GM21717 (cell line): ENCODE measurements around the gene RARB.

Source experiments
- ATAC-seq: cut with Tn5 transposase; IDR thresholded peaks from one replicate; pipeline ENCODE4 v1.9.1; 2021; ENCODE audit warnings: mild to moderate bottlenecking, moderate library complexity; ENCODE audit not compliant: unreplicated experiment

Gene RARB

DNA sequence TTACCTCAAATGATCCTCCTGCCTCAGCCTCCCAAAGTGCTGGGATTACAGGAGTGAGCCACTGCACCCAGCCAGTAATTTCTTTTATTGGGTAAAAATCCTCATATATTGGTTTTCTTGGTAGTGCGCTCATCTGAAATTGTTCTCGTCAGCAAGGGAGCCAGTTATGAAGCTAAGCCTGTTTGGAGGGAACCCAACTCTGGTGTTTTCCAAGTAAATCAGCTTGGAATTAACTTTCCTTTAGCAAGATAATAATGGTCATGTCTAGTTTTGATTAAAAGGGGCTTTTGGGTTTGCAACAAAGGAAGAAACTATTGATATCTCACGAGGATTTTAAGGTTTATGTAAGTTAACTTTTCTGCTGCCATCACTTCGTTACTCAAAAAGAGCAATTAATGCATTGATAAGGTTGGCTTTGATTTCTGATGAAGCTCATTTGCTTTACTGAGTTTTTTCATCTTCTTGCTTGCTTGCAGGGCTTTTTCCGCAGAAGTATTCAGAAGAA lies 72.7 kb downstream of the RARB start:
- no peak for ATAC-seq

DNA sequence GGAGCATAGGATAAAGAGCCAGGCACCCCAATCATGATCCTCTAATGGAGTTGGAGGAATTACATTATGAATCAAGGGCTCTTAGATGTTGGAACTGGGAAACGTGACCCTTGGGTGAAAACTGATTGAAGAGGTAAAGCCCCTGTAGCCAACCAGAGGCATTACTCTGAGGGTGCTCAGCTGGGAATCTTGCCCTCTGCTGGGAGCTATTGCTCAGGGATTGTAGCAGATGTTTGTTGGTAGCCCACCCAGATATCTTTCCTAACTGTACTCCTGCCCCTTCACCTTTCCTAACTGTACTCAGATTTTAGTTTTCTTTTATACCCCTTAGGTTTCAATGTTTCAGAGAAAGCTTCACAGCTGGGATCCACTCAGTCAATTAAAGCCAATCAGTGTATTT lies 74.2 kb downstream of the RARB start:
- ATAC-seq = no peak

DNA sequence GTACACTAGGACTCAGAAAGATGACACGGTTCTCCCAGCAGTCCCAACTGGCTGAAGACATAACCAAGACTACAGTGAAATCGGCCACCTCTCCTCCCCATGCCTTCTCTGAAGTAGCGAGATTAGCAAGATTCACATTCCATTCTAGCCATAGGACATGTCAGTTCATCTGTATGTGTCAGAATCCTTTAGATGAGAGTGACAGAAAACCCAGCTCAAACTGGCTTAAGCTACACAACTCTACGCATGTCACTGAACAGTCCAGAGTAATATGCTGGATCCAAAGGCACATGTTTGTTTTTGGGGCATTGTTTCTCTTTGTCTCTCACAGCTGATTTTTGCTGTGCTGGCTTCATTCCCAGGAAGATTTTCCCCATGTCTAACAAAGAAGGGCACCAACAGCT lies 75.8 kb downstream of the RARB start:
- no peak for ATAC-seq

DNA sequence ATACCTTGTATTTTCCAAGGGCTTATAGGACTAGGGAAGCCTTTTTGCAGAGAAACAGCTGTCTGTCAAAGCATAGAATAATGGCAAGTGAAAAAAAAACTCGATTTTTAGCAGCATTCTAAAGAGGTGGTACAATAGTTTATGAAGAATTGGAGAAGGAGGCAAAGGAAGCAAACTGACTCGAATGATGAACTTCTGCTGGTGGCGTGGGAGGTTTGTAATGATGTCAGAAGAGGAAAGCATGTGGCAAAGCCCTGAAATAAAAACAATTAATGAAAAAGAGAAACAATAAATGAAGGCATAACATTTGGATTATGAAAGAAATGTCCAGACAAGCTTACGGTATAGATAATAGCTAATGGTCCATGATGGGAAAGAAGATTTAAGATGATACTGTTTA lies 77.5 kb downstream of the RARB start:
- ATAC-seq = no peak

DNA sequence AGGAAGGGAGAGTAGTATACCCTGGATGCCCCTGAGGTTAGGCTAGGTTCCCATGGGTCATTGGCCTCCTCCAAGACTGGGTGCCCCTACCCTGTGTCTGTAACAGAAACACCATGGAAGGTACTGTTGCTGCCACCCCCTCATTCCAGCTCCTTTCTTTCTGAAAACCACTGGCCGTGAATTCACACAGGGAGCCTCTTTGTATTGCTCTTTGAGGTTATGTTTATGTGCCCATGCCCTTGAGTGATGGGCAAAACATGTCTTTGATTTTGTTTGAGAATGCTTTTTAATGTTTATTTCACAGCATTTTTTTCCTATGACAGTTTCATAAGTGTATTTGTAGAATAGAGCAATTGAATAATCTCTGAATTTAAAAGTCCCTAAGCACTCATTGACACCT lies 79.7 kb downstream of the RARB start:
- no peak for ATAC-seq

DNA sequence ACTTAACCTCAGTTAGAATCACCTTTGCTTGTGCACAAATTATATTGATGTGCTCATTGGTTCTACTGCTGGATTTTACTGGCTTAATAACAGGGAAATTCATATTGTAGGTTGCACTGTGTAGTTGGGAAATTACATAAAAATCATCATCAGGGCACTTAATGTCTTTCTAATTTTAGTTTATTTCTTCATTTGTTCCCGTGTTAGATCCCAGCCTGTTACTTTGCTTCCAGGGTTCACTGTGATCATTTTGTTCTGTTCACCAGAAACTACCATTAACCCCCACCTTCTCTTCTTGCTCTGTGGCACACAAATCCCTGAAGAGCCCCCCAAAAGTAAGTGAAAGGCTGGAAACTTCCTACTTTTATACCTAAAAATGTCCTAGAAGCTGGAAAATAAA lies 80.4 kb downstream of the RARB start:
- ATAC-seq = no peak

DNA sequence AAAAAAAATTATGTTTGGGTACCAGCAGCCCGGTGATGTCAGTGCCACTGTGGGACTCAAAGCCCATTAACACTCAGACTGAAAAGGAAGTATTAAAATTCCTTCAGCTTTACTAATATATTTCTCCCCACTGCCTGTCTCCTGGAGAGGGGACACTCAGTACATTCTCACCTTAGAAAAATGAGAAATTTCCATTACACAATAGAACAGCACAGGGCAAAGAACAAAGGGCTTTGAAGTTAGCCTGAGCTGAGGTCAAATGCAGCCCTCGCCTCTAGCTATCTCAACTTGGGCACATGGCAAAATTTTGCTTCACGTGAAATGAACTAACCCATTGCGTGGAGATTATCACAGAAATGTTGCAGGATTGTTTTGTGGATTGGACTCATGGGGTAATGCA lies 80.8 kb downstream of the RARB start:
- ATAC-seq = no peak

DNA sequence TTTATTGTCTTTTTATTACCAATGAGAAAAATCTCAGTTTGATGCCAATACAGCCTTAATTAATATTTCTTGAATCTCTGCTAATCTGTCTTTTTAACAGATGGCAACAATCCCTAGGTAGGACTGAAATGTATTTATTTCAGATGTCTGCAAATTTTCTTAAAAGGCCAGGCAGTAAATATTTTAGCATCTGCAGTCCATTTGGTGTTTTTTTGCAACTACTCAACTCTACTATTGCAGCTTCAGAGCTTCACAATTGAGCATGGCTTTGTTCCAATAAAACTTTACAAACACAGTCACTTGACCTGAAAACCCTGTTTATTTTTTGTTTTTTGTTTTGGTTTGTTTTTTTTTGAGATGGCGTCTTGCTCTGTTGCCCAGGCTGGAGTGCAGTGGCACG lies 82.7 kb downstream of the RARB start:
- no peak for ATAC-seq

DNA sequence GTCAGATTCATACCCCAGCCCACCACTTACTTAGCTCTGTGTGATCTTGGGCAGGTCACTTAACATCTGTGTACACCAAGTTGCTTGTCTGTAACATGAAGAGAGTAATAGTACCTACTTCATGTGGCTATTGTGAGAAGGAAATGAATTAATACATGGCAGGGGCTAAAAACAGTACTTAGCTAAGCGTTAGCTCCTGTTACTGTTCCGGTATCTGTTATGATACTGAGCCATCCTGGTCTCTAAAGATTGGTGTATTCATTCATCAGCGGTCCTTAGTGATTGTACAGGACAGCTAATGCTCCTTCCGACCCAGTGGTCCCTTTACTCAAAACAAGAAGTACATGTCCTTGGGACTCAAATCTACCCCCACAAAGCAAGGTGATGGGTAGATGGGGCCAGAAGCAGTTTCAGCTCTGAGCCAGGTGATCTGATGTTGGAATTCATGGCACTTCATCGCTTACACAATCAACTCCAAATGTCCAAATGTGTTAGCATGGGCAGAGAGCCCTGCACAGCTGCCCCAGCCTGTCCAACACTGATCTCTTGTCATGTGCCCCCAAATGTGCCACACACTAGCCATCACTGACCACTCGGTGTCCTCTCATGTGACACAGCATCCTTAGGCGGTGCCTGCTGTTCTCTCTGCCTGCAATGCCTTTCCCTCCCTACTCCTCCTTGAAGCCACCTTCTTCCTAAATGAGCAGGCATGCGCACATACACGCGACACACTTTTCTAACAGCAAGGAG lies 84.1 kb downstream of the RARB start:
- ATAC-seq = no peak

DNA sequence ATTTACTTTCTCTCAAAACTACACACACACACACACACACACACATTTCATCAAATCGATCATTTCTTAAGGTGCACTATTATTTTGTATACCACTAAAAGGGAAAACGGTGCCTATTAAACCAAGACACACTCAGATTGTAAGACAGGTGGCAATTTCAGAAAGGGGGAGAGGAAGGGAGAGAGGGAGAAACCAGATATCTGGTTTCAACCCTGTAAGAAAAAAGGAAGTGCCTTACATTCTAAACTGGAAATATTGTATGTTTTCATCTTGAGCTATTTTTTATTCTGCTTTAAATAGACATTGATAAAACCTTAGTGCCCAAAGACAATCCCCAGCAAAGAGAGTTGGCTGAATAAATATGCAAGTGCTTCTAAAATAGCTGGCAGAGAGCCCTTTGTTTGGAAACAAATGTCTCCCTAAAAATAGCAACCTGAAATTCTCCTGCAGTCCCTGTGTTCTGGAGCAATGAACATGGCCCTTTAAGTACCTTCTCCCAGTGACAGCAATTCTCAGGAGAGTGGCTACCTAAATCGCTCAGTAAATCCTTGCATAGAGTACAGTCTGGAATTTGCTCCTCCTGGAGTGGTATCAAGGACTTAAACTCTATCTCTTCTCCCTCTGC lies 85.7 kb downstream of the RARB start:
- no peak for ATAC-seq

DNA sequence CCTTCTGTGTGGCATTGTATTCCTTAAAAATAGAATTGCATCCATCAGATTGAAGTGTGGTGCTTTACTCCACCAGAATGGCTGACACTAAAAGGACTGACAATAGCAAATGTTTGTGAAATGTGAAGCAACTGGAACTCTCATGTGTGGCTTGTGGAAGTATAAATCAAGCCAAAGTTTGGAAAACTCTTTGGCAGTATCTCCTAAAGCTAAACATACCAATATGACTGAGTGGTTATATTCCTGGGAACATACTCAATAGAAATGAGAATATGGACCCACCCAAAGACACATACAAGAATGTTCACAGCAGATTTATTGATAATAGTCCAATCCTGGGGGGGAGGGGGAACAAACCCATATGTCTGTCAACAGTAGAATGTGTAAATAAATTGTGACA lies 87.1 kb downstream of the RARB start:
- ATAC-seq = no peak

DNA sequence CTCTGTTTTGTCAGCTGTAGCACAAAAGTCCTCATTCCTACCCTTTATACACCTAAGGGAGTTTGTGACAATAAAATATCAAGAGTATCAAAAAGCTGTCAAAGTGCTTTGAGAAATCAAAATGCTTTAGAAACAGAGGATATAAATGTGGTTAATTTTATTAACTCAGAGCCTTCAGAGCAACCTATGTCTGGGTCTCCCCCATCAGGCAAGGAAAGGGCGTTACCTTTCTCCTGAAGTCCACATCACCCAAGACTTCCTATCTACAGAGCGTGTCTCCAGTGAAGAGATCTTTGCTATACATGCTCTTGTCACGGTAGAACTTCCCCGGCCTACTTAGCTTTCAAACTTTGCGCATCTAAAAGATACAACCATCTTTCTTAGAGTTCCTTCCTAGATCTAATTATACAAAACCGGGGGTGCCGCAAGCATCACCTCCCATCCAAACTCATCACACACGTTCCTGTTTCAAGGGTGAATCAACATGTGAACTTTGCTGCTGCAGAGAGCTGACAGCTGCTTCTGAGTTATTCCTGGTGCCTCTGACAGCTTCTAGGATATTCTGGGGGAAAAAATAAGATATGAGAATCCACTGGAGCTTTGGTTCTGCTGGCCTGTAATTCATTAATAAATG lies 93.0 kb downstream of the RARB start:
- ATAC-seq = no peak

DNA sequence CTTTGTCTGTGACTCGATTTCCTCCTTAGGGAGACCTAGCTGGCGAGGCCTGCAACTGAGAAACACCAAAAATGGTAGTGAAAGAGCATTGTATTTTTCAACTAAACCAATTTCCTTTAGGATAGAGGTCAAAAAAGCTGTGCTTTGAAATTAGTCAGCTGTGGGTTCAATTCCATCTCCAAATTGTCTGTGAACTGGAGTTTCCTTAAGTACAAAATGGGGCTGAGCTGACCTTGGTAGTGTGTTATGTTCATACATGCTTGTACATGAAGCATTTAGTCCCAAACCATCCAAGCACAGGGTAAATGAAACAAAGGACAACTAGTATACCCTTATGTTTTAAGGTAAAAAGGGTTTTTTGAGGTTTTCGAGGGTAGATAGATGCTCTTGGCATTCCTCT lies 99.3 kb downstream of the RARB start:
- no peak for ATAC-seq

DNA sequence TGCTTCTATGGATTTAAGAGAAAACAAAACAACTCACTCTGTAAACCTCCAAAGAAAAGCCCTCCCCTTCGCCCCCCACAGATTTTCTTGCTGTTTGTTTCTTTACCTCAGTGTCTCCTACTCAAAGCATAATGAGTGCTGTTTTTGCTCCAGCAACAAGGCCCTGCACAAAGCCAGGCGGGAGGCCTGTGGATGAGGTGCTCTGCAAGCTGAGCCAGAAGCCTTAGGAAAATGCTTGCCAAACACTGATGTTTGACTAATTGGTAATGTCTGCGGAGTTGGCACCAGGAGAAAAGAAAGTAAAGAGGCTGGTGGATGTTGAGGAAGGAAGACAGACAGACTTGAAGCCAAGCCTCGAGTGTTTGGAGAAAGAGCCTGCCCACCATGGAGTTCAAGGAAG lies 99.7 kb downstream of the RARB start:
- ATAC-seq = no peak

DNA sequence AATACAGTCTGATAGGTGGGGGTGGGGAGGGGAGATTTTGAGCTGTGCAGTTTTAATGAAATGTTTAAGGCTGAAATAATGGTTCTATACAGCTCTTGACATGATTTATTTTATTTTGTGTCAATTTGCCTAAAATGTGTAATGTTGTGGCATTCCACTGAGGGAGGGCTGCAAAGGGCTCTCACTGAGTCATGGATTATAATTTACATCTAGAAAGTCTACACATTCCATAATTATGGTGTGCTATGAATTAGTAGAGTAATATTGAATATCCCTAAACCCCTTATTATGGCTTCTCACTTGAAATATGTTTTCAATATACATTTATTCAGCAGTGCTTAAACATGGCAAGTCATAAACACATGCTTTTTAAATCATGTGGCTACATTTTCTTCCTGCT lies 103.9 kb downstream of the RARB start:
- no peak for ATAC-seq

DNA sequence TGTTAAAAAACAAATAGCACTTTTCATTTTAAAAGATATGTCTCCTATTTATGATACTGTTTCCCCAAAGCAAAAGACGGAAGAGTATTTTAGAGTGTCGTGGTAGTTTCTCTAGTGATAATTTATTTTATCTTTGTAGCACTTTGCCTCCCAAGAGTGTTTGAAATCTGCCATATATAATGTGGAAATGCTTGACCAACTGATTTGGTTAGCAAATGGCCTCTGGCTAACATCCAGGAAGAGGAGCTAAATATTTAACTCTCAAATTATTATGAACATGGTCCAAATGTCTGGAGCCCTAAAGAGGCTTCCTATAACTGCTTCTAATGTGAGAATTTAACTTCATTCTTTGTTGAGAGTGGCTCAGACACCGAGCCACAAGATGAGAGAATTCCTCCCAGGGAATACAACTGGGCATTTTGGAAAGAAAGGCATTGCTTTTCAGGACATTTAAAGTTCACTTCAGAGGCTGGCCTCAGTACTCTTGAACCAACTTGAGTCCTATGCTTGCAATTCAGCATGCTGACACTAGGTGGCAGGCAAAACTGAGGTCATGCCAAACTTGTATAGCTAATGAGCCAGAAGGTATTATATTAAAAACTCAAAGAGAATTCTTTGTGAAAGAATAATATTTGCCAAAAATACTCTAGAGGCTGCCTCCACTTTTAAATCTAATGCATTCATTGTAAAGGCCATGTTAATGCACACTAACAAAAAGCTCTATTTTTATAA lies 104.5 kb downstream of the RARB start:
- no peak for ATAC-seq

DNA sequence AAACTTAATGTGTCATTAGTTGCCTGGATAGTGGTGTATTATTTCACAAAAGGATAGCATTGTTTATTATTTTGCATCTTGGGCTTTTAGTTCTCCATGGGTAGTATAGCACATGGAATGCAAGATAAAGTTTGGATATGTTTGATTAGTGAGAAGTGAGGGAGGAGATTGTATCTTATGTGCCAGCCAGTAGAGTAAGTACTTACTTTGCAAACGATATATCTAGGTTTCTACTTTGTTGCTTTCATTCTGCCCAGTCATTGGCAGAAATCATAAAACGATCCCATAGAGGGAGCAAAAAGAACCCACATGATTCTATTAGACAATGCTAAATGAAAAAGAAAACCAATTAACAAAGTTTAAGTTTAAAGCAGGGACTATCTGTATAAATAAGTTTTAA lies 105.3 kb downstream of the RARB start:
- ATAC-seq = no peak

DNA sequence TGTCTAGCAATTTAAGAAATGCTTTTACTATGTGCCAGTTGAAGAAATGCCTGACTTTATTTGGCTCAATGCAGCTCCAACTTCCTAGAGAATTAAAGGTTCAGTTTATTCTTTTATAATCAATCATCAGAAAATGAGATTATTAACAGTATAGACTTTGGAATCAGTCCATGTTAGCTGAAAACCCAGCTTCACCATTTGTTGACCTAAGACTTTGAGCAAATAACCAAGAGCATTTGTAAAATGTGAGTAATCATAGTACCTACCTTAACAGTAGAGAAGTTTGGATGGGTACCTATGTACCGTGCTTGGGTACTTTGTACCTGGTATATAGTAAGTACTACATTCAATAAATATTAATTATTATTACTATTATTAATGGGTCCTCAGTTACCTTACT lies 105.9 kb downstream of the RARB start:
- ATAC-seq = no peak

DNA sequence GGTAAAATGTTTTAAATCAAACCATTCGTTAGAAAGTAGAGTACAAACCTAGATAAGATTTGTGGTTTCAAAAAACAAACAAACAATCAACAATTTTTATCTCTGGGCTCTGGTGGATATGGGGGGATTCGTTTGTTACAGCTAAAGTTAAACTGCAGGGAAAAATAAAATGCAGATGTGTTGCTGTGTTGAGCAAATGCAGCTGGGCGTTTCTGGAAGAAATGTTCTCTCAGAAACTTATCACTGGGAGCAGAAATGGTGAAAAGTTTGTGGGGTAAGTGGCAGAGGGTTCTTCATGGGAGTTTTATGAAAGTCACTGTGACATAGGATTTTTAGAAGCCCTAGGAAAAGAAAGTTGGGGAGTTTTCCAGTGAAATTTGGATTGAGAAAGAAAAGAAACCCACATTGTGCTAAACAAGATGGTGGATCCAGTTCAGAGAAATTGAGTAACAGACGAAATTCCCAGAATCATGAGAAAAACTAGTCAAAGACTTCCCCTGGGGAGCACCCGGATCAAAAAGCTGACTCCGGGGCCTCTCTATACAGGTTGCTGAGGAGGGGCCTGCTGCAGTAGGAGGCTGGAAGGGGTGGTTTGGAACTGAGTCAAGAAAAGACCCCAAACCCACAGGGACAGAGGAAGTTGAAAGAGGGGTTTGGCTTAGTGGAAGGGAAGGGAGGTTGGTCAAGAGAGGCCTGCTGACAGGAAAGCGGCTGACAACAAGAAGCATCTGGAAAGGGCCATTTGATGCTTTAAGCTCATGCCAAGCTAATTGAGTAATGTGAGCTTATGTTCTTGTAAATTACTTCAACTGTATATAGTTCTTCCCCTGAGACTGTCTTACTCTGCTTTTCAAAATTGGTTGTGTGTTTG lies 108.7 kb downstream of the RARB start:
- no peak for ATAC-seq

DNA sequence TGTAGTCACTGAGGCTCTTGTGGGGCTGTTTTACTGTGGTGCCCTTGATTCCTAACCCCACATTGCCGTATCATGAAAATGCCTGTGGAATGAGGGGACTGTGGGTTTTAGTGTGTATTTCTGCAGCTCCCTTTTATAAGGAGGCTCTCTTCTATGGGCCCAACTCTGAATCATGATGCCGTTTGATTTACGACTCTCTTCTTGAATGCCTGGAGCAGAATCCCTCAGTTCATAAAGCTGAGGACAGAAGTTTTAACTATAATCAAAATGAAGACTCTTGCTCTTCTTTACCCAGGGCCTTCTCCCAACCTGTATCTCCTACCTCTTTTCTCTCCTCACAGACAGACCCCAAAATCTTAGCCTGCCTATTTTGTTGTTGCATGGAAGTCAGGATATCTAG lies 109.5 kb downstream of the RARB start:
- ATAC-seq = no peak

DNA sequence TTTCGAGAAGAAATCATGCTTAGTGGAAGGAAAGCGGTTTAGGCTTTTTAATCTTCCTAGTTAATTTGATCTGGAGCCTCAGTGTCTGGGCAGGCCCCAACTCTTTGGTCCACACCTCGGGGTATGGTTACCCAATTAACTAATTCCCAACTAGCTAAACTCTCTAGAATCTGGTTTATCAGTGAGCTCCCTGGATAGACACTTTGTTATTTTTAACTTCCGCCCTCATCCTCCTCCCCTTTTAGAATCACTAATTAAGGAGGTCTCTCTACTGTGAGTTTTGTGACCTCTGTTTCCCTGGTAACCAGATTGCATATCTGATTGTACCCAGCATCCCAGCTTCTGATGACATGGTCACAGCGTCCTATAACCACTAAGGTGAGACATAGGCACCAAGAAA lies 112.2 kb downstream of the RARB start:
- no peak for ATAC-seq
